GM21576 (cell line): ENCODE data around the gene DLX2.

Experiments
- ATAC-seq: cut with Tn5 transposase; IDR thresholded peaks from one replicate; pipeline ENCODE4 v1.9.1; 2021; ENCODE audit warnings: mild to moderate bottlenecking, moderate library complexity; ENCODE audit not compliant: unreplicated experiment

Gene DLX2

DNA sequence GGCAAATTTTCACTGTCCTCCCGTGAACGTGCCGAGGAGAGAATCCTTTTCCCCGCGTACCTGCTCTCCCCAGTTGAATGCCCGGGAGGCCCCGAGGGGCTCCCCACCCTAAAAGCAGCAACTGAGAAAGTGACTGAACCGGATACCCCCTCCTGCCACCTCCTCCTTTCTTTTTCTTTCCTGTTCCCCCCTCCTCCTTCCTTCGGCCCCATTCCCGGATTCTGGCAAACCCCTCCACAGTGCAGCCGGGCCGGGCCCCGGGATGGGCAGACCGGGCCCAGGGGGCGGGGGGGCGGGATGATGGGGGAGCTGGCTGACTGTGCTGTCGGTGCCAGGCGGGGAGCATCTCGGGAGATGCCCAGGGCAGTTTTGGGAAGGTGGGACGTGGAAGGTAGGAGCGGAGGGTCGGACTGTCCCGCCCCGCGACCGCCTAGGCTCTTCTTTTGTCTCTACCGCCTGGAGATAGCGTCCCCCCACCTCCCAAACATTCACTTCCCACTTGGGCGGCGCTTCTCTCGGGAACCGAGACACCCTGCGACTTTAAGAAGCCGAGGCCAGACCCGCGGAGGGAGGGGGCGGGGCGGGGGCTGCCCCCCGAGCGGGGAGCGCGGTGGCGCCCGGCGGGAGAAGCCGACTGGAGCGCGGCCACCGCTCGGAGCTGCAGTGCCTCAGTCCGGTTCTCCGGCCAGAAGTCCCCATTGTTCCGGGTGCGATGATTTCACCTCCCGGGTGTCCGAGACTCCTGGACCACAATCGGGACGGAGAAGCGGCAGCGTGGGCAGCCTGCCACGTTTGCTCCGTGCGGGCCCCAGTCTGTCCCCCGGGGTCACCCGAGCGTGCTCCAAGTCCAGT lies 8.2 kb downstream of the DLX2 start:
- no peak for ATAC-seq

DNA sequence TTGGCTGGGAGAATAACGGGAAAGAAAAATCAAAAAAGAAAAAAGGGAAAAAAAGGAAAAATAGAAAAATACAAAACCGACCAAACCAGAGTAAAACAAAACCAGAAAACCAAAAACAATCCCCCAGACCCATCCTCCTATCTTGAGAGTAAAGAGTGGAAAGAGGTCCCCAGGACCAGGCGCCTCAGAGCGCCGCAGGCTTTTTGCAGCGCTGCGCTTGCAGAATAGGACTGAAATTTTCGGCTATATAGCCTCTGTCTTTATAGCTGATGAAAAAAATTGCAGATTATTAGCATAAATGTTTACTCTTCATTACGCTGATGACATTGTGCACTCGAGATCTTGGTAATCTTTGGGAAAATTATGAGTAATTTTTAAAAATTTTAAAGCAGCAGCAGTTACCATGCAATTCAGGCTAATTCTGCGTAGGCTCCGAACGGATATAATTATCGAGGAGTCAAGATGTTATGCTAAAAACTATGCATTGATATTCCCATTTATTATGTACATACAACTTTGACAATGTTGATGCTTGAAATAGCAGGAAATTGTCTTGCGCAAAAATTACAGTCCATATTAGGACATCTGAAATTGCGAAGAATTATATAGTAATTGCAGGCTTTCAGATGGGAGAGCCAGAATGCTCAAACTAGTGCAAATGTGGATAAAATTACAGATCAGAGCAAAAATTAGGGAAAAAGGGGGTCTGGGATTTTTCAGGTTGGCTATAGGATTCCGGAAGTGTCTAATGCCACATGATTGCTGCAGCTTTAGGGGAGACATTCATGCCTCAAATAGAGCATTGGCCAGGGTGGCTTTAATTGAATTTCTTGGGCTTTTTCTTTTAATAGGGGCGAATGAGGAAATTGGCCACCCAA lies 9.0 kb downstream of the DLX2 start:
- ATAC-seq: no peak

DNA sequence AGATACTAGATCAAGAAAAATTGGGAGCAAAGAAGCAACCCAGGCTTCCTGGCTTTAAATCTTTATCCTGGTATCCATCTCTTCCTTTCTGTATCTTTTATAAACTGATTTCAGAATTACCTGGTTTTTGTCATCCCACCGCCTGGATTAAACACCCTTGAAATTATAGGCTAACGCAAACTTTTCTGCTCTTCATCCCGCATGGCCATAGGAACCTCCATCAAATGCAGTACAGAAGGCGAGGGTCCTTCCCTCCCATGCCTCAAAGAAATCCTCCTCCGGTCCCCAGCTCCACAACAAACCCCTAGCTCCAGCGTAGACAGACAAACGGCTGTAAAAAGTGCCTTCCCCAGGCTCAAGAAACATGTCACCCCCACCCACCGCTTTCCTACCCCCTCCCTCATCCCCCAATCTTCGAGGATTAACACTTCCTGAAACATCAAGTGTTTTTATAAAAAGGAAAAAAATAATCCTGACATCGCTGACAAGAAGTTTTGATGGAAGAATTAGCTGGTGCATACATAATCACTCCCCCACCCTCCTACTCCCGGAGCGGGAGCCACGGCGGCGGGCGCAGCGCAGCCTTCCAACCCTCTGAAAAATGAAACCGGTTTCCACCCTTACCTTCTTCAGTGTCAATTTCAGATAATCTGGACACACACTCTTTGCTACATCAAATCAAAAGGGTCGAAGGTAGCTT lies 9.8 kb downstream of the DLX2 start:
- no peak for ATAC-seq

DNA sequence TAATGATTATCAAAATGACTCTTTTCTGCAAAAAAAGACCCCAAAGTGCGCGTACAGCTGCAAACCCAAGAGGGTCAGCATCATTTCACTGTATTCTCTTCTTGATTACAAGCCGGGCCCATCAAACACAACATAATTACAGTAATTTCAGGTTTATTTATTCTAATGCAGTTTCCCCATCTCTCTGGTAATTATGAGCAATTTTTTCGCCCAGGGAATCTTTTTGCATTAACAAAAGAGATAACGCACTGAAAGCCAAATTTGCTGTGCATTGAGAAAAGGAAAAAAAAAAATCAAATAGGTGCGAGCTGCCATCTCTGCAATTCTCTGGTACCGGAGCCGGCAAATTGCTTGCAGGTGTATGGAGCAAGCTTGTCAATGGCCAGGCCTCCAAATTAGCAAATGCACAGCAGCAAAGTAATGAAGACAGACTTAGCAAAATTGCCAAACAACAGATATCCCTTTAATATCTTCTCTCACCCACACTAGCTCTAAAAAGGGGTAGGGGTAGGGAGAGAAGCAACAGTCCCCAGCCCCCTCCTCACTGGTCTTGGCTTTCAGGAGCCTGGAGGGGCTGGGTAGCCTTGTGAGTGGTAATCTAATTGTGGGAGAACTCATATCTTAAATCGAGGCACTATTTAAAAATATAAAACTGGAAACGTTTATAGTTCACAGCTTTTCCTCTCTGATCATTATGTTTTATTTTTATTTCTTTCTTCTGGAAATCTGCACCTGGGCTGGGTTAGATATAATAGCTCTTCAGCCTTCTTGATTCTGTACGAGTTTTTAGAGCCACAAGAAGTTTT lies 10.7 kb downstream of the DLX2 start:
- no peak for ATAC-seq

DNA sequence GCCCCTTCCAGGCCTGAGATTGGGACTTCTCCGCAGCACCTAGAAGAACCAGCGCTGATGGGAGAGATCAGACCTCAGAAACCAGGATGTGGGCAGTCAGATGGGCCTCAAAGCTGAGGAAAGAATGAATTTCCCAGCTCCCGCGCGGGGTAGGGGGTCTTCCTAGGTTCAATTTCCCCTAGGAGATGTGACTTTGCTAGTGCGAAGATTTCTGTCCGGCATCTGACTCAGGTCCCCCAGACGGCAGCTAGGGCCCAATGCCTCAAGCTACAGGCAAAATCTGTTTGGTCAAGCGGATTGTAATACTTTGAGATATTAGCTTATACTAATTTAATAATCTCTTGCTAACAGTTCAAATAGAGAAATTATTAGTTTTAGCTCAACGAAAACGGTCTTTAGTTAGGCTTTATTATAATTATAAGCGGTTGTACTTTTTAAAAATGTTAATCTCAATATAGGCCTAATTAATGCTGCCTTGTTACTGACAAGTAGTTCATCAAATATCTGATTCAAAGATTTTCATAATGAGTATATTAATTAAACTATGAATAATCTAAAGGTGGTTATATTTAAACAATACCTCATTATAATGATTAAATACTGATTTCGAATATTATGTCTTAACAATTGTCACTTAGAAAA lies 11.6 kb downstream of the DLX2 start:
- ATAC-seq: no peak

DNA sequence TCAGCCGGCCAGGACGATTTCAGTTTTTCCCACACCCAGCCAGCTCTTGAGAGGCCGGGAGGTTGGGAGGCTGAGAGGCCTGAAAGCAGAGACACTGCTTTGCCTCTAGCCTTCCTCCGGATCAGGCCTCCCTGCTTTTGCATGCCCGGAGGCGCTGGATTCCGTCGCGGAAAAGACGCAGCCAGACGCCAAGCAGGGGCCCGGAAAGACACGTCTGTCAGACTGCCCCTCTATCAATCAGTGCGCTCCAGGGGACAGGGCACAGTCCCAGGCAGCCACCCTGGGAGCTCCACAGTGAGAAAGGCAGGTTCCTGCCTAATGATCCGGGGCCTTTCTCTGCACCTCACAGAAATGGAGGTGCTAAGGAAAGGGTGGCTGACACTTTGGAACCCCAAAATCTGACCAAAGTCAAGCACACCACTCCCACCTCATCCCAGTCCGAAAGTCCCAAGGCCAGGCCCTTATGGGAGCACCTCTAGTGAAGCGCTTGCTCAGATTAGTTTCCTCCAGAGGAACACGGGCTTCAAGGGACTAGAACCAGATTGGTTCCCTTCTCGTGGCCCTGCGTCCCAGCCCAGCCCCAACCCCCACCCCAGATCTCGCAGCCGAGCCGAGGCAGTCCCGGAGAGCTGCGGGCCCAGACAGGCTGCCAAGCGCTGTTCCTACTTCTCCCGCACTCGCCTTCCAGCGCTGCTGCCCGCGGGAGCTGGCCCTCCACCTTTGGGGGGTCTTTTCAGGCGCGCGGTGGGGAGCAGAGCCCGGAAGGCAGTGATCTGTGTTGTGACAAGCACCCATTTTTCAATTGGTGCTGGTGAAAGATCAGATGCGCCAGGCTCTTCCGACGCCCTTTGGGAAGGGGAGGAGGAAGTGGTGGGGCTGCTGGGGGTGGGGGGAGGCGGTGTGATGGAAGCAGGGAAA lies 12.4 kb downstream of the DLX2 start:
- no peak for ATAC-seq

DNA sequence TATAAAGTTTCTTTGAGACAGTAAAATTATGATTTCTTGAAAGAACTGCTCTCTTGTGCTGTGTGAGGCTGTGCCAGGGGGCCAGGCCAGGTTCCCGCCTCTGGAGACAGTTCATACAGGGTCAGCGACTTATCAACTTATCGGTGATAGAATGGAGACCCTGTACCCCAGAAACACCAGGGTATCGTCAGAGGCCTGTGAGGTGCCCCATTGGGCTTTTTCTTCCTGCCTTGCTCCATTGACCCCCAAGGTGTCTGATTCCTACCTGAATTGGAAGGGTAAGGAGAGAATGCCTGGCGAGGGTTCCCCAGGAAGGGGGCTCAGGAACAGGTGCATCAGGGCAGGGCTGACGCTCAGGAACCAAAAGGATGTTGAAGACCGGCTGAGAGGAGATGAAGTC lies 13.1 kb downstream of the DLX2 start:
- no peak for ATAC-seq

DNA sequence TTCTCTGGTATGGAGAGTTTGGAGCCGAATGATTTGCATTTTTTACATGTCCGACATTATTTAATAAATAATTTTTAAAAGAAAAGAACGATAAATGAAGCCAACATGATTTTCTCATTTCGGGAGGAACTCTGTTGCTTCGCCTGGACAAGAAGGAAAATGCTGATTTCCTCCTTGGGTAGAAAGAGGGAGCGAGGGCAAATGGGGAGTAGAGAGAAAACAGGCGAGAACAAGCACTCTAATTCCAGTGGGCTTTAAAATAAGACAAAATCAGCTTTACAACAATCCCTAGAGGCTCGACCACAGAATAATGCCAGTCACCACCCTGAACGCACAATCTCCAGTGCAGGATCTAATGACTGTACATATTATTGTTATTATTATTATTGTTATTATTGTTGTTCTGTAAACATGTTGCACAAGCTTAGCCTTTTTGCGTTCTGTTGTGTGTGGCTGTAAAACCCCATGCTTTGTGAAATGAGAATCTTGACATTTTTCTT lies 13.6 kb downstream of the DLX2 start:
- ATAC-seq: no peak

DNA sequence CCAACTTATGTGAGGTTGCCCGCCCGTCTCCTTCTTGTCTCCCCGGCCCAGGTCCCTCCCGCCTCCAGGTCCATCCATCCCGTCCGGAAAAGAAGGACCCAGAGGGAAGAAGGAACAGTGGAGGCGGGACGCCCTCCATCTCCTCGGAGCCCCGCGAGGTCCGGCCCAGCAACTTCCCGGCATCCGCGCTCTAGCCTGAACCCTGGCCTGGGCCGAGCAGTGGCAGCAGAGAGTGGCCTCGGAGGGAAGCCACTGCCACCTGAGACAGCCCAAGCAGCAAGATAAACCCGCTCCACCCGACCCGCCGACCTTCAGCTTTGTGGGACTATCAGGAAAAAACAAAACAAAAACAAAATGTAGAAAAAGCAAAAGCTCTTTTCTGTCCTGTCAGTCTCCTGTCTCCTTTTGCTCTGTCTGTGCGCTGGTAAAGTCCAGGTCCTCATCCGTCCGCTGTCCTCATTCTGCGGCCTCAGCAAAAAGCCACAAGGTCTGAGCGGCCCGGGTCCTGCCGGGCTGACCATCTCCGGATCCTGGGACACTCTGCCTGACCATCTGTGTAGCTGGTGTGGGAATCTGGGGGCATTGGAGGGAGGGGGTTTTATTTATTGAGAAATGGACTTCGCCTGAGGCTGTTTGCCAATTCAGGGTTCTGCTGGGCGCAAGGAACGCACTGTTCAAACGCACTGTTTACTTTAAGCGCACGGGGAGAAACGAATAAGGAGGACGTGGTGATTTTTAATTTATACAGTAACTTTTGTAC lies 14.3 kb downstream of the DLX2 start:
- ATAC-seq: no peak

DNA sequence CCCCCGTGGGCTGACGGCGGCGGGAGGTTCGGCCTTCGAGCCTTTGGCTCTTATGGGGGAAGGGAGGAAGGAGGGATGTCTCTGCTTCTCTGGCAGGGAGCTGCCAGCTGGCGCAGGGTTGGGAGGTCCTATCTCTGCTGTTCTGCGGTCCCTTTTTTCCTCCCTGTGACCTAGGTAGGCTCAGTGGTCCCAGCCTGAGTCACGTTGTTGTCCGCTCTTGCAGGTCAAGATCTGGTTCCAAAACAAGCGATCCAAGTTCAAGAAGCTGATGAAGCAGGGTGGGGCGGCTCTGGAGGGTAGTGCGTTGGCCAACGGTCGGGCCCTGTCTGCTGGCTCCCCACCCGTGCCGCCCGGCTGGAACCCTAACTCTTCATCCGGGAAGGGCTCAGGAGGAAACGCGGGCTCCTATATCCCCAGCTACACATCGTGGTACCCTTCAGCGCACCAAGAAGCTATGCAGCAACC lies 14.9 kb downstream of the DLX2 start:
- no peak for ATAC-seq

DNA sequence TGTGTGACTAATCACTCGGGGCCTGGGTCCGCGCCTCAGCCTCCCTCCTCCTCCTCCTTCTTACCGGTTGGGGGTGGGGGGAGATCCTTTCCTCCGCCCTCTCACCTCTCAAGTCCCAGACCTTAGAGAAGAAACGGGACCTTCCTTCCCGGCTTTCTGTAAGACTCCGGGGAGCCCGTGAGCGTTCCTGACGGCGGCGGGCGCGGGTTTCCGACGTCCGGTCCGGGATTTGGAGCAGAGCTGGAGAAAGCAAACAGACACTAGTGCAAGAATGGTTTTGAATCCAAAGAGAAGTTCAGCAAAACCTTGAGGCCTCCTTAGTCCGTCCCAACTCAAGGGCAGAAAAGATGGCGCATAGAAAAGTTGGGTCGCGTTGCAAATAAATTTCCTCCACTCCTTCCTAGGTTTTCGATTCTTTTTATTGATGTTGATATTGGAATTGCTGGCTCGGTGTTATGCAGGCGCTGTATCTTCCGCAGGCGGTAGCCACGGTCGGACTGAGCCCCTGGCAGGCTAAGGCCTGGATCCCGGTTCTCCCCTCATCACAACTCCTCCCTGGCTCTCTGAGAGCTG lies 15.4 kb downstream of the DLX2 start:
- no peak for ATAC-seq

DNA sequence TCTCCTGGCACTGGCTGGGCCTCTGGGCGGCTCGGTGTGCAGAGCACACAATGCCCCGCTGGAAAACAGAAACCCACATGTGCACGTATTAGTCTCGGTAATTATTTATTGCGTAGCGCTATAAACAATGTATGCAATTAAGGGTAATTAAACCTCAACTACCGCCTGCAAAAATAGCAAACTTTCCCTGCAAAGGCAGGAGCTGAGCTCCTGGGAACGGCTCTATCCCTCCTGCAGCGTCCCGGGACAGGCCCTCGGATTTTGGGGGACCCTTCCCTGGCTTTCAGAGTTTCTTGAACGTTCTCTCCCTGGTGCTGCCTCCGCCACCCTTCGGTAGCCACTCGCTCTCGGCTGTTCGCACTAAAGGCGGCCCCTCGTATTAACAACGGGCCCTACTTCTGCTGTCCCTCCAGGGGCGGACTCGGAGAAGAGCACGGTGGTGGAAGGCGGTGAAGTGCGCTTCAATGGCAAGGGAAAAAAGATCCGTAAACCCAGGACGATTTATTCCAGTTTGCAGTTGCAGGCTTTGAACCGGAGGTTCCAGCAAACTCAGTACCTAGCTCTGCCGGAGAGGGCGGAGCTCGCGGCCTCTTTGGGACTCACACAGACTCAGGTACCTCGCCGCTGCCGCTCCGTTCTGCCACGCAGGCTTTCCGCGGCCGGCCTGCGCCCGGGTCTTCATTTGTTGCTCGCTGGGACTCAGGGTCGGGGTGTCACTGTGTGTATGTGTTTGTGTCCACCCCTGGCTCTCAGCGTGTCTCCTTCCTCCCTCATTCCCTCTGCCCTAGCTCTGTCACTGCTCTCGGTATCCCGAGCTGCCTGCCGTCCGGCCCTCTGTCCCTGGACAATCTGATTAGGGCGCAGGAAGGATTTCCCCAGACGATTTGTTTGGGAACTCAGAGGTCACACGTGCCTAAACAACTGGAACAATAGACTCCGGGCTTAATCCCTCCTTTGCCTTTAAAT lies 16.2 kb downstream of the DLX2 start:
- ATAC-seq: peak; percentile 37

DNA sequence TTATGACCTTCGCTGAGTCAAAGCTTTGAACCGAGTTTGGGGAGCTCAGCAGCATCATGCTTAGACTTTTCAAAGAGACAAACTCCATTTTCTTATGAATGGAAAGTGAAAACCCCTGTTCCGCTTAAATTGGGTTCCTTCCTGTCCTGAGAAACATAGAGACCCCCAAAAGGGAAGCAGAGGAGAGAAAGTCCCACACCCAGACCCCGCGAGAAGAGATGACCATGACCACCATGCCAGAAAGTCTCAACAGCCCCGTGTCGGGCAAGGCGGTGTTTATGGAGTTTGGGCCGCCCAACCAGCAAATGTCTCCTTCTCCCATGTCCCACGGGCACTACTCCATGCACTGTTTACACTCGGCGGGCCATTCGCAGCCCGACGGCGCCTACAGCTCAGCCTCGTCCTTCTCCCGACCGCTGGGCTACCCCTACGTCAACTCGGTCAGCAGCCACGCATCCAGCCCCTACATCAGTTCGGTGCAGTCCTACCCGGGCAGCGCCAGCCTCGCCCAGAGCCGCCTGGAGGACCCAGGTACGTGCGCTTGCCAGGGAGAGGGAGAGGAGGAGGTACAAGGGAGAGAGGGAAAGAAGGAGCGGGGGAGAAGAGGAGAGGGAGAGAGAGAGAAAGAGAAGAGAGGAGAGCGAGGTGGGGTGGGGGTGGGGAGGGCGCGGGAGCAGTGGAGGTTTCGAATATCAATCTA lies 17.1 kb downstream of the DLX2 start, which contains the start of gene DLX1:
Gene DLX1, plus strand, starts transcription at position 48 of the 700 bp plus-strand sequence. Its CDS starts 171 bp downstream, at position 219.
- peak; percentile 4 for ATAC-seq

DNA sequence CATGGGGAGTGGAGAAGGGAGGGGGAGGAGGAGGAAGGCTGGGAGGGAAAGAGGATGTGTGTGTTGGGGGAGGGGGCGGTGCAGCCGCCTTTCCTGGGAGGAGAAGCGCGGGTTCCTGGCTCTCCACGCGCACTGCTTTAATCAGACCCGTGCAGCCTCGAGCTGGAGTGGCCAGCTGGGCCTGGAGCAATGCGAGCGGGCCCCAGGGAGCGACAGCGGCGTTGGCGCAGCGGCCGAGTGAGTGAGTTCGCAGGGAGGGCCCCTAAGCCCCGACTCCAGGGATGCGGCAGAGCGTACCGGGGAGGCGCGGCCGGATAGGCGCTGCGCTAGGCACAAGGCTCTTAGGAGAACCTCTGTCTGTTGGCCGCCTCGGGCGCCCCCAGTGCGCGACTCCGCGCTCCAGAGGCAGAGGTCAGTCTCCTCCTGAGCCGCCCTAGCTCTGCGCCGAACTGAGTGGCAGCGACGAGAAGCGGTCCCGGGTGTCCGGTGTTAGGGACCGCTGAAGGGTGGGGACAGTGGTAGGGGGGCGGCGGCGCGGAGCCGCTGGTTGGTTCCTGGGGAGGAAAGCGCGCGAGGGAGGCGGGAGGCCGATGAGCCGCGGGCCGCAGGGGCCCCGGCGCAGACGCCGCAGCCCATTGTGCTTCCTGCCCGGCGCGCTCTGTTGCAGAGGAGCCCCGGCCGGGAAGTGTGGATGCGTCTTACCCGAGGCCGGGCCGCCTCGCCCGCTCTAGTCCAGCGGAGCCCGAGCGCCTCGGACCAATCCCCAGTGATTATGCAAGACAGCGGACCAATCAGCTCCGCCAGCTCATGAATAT lies 17.8 kb downstream of the DLX2 start:
- ATAC-seq: peak; percentile 85

DNA sequence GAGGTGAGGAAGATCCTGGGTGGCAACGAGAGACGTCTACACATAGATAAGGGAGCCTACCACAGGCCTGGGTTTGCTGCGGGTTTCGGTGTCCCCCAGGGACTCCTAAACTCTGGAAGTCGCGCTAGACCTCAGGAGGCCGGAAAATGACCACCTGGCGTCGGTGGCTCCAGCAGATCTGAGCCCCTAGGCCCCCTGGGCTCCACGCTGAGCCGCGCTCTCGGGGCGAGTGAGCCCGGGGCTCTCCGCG lies 18.4 kb downstream of the DLX2 start:
- no peak for ATAC-seq
